ENCODE results near the gene CLDN4.
"Not testable (repeated sequence)": the region's sequence is repeated elsewhere in the genome, so short reads cannot be mapped to it uniquely, and the experiment has no call there.

Gene CLDN4

GRCh38 chr7:73823873-73824592, 6.8 kb upstream of the CLDN4 start:
- DNase-seq (ENCODE audit: low spot score), result no peak

DNA sequence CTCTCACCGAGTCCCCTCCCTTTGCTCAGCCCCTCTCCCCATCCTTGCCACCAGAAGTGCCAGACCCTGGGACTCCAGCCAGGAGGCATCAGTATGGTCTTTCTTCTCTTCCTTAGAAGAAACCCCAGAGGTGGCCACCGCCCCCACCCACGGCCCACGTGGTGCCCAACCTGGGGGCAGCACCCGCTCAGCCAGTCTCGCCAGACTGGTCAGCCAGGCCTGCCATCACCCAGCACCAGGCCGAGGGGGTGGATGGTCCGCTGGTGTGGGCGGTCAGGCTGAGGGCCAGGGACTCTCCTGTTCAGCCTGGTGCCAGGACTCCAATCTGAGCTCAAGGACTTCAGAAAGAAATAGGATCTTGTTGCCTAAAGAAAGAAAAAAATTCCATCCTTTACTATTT, 5.8 kb upstream of the CLDN4 start:
- no peak for DNase-seq (ENCODE audit: low spot score)

GRCh38 chr7:73827567-73828106, 3.2 kb upstream of the CLDN4 start:
- DNase-seq (ENCODE audit: low spot score), result no peak

DNA sequence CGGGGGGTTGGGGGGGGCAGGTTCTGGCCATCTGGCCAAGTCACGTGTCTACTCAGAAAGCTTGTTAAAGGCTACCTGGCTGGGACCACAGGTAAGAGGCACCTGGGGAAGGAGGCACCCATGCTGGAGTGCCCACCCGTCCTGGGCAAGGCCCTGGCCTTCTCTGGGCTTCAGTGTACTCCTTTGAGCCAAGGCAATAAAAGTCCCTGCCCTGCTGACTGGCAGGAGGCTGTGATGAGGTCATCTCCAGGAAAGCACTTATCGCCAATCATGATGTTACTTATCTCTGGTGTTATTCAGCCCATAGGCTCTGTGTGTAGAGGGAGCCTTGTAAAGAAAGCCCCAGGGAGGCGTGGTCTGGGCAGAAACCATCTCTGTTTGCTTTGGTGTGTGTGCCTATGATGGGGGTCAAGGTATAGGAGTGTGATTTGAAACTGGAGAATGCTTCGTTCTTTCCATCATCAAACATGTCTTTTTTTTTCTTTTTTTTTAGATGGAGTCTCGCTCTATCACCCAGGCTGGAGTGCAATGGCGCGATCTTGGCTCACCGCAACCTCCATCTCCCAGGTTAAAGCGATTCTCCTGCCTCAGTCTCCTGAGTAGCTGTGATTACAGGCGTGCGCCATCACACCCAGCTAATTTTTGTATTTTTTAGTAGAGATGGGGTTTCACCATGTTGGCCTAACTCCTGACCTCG, 2.5 kb upstream of the CLDN4 start:
- peak; percentile 60 for DNase-seq (ENCODE audit: low spot score)

GRCh38 chr7:73828972-73829371, 1.8 kb upstream of the CLDN4 start:
- DNase-seq (ENCODE audit: low spot score), result no peak

DNA sequence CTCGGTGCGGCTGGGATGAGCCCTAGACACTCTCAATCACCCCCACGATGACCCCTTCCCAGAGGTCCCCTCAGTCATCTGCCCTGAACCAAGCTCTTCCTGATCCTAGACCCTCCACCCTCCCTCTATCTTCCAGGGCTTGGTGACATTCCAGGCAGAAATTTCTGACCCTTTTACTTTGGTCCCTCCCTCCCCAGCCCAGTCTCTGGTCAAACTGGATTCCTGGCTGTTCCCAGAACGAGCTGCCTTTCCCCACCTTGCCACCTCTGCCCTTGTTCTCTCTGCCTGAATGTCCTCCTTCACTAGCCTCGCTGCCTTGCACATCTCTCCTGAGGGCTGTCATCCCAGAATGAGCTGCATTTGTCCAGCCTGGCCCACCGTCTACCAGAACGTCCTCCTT, 1.3 kb upstream of the CLDN4 start:
- DNase-seq (ENCODE audit: low spot score), result no peak

GRCh38 chr7:73829921-73830680, 695 bp upstream of the CLDN4 start:
- no peak for DNase-seq (ENCODE audit: low spot score)

GRCh38 chr7:73831584-73831833, 713 bp downstream of the CLDN4 start:
- no peak for DNase-seq (ENCODE audit: low spot score)

DNA sequence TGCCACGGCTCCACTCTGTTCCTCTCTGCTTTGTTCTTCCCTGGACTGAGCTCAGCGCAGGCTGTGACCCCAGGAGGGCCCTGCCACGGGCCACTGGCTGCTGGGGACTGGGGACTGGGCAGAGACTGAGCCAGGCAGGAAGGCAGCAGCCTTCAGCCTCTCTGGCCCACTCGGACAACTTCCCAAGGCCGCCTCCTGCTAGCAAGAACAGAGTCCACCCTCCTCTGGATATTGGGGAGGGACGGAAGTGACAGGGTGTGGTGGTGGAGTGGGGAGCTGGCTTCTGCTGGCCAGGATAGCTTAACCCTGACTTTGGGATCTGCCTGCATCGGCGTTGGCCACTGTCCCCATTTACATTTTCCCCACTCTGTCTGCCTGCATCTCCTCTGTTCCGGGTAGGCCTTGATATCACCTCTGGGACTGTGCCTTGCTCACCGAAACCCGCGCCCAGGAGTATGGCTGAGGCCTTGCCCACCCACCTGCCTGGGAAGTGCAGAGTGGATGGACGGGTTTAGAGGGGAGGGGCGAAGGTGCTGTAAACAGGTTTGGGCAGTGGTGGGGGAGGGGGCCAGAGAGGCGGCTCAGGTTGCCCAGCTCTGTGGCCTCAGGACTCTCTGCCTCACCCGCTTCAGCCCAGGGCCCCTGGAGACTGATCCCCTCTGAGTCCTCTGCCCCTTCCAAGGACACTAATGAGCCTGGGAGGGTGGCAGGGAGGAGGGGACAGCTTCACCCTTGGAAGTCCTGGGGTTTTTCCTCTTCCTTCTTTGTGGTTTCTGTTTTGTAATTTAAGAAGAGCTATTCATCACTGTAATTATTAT, 1.2 kb downstream of the CLDN4 start:
- no peak for DNase-seq (ENCODE audit: low spot score)

- DNase-seq (ENCODE audit: low spot score), result no peak
These were observed 2.0 kb downstream of the CLDN4 start for GRCh38 chr7:73832806-73833205.

- DNase-seq (ENCODE audit: low spot score), result no peak
These were observed 2.6 kb downstream of the CLDN4 start for GRCh38 chr7:73833251-73833919.

DNA sequence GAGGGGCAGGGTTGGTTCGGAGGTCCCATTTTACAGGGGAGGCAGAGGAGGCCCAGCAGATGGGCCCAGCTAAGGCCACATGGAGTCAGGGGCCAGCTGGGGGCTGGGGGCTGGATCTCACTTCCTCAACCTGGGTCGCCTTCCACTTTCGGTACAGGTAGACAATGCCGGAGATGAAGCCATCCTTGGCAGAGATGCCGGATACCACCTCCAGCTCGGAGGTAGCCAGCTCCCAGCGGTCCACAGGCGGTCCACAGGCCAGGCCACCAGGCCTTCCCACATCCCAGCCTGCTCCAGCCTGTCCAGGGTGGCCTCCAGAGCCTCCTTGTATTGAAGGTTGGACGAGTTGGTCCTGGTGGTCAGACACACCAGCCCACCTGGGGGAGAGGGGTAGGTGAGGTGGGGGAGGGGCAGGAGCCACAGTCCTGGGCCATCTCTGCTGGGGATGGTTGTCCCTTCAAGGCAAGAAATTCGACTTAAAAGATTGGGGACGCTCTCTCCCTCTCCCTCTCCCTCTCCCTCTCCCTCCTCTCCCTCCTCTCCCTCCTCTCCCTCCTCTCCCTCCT, 3.9 kb downstream of the CLDN4 start:
- DNase-seq (ENCODE audit: low spot score), result no peak

DNA sequence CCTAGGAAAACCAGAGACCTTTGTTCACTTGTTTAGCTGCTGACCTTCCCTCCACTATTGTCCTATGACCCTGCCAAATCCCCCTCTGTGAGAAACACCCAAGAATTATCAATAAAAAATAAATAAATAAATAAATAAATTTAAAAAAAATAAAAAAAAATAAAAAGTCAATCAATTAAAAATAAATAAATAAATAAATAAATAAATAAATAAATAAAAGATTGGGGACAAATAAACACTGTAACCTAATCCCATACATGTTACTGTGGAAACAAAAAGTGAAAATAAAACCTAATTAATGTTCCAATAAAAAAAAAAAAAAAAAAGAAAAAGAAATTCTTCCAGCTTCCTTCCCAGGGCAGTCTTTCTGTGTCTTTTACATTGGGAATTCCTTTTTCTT, 6.4 kb downstream of the CLDN4 start:
- not testable (repeated sequence) for DNase-seq (ENCODE audit: low spot score)

GRCh38 chr7:73838642-73839041, 7.8 kb downstream of the CLDN4 start:
- DNase-seq (ENCODE audit: low spot score), result no peak

- DNase-seq (ENCODE audit: low spot score), result no peak
These were observed 8.5 kb downstream of the CLDN4 start for GRCh38 chr7:73839290-73839689.

DNA sequence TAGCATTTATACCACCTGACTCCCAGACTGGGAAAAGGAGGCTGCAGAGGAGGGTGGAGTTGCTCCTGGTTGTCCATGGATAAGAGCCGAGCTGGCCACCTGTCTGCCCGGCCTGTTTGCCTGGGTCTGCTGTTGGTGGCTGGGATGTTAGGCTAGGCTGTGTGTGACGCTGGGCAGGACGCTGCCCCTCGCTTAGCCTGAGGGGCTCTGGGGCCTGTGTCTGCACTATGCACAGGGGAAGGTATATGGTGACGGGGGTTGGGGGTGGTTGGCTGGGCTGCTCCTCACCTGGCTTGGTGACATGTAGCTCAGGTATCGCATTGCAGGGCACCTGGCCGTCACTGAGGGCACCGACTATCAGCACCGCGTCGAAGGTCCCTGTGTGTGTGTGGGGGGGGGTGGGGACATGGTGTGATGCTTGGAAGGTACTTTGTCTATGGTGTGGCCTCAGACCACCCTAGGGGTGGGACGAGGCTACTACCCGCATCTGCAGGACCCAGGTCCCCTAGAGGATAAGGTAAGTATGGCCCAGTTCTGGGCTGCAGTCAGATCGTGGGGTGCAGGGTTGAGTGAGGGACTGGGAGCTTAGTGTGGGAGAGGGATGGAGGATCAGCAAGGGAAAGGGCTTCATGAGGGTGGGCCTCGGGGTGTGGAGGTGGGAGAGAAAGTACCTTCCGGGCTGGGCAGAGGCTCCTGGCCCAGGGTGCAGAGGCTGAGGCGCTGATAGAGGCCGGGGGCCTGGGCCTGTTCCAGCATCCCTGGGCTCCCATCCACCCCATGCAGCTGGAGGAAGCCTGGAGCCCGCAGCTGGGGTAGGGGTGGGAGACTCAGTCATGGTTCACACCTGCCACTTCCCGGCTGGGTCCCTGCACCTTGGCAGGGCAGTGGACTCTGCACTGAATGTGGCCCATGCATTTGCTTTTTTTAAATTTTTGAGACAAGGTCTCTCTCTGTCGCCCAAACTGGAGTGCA, 9.2 kb downstream of the CLDN4 start:
- no peak for DNase-seq (ENCODE audit: low spot score)

DNA sequence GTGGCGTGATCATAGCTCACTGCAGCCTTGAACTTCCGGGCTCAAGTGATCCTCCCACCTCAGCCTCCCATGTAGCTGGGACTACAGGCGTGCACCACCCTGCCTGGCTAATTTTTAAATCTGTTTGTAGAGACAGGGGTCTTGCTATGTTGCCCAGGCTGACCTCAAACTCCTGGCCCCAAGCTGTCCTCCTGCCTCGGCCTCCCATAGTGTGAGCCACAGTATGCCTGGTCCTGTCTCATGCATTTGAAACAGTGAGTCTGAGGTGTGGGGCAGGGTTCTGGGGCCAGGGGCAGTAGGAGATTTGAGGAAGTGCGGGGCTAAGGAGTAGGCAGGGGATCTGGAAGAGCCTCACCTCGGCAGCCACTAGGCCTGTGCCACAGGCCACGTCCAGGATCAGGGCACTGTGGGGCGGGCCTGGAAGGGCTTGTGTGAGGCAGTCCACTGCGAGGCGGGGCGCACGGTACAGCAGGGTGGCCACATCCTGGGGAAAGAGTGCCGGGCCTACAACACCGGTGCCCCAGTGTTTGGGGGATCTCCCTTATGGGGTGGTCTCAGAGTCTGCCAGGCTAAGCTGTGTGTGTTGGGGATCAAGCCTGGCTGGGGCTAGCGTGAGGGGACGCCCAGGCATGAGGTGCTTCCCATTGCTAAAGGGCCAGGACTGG, 10.1 kb downstream of the CLDN4 start:
- no peak for DNase-seq (ENCODE audit: low spot score)

- no peak for DNase-seq (ENCODE audit: low spot score)
These were observed 10.9 kb downstream of the CLDN4 start for GRCh38 chr7:73841689-73842066.

All from COLO829 (cell line).